ENCODE data around the gene CD52. TPM values are rescaled to one million over a fixed set of nuclear protein-coding genes. Genes with fewer than 3 reads are reported as not detected.
A peak's percentile ranks its signal among the peaks of the same experiment; 100 is the strongest.

CD52 gene
- total and polyA plus RNA-seq, 2 of the 4 experiments (the other 2 are of a cell fraction) = 1.6 TPM; not detected in 1

DNA sequence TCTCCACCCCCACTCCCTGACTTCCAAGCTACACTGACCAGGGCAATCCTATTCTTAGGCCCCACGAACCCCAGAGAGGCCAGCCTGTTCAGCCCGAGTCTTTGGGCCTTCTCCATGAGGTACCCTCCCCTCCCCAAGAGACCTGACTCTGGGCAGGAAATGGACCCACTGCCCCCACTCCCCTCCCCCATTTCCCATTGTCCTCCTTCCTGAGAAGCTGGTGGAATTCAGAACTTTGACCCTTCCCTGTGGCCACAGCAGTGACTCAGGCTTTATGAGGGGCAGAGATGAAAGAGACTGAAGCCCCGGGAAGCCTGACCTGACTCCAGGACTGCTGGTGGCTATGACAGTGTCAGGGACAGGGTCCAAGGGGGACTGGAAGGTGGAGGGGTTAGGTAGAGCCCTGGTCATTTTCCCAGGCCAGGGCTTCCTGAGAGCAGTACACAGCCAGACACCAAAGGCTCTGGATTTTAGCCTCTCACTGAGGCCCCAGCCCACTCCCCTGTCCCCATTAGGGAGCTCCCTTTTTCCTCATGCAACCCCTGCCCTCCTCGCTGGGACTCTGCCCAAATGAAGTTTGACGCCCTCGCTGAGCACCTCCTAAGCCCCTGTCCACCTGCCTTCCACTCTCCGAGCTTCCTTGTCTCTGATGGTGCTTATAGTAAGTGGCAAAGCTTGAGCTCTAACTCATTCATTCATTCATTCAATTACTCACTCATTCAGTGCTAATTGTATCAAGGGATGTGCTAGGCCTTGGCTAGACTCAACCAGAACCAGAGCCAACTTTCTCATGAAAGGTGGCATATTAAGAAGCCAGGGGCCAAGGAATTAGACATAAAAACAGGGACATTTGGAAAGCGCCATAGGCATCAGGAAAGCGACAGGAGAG, 33.2 kb downstream of the CD52 start:
- Histone ChIP-seq H3K4ac (ENCODE audit: low read depth, low read length) (peak overlapping the region; percentile 34), H2BK120ac (ENCODE audit: low read depth, low read length) (peak overlapping the region; percentile 13; the same call in 1 of the 2 replicates), H3K18ac (ENCODE audit: low read depth, low read length) (no peak overlapping the region), H3K9me3 (ENCODE audit: control insufficient read depth, insufficient read depth, low read length) (no peaks in the 10 kb centered on the region), H3K9ac (ENCODE audit: low read depth, low read length) (no peak overlapping the region), H3K56ac (ENCODE audit: extremely low read depth, insufficient read depth, low read length) (no peak overlapping the region), H4K5ac (ENCODE audit: low read depth, low read length) (no peak overlapping the region), H3K4me1 (ENCODE audit: control insufficient read depth, insufficient read depth, low read length) (peaks cover 9% of the 10 kb centered on the region), H2BK20ac (ENCODE audit: low read depth, low read length) (peak overlapping the region; percentile 3), H4K20me1 (ENCODE audit: insufficient read depth, low read length) (no peaks in the 10 kb centered on the region; the same call in 1 of the 2 replicates), H4K91ac (ENCODE audit: insufficient read depth, low read depth, low read length) (no peak overlapping the region), H2BK15ac (ENCODE audit: low read depth, low read length) (no peak overlapping the region; the same call in 2 of the 3 replicates), H2AK9ac (replicated peaks; ENCODE audit: low read depth, low read length, poor library complexity) (no peak overlapping the region), H3K27me3 (ENCODE audit: control insufficient read depth, insufficient read depth, low read length) (peaks cover 27% of the 10 kb centered on the region), H3K9me1 (ENCODE audit: insufficient read depth, low read length) (peaks cover 9% of the 10 kb centered on the region; the same call in 1 of the 2 replicates), H3K4me2 (ENCODE audit: low read depth, low read length) (no peak overlapping the region), H3K4me3 (ENCODE audit: insufficient read depth, low read depth, low read length) (no peak overlapping the region), H3K36me3 (ENCODE audit: control insufficient read depth, insufficient read depth, low read length) (no peaks in the 10 kb centered on the region), H3K79me1 (ENCODE audit: low read depth in 1 of 2, low read length in 2 of 2) (no peaks in the 10 kb centered on the region), H2AK5ac (ENCODE audit: low read depth, low read length) (no peak overlapping the region), H2AFZ (replicated peaks; ENCODE audit: low read length, poor library complexity) (no peak overlapping the region), H2BK5ac (ENCODE audit: low read depth, low read length, poor library complexity, severe bottlenecking) (no peak overlapping the region), H4K8ac (ENCODE audit: low read depth in 2 of 2, low read length in 2 of 2) (peak overlapping the region in 1 of 2 experiments; percentile 9; a peak in 1 of 4 replicates), H3K27ac (ENCODE audit: insufficient read depth, low read length) (no peak overlapping the region), H3K23ac (ENCODE audit: low read depth, low read length) (no peak overlapping the region), H3K14ac (replicated peaks; ENCODE audit: low read depth, low read length) (peak overlapping the region; percentile 66; the same call in 1 of the 2 replicates)
- in situ Hi-C loops (cut with MboI; ENCODE audit: low sequenced_read_pairs) = no loop called here
- dilution Hi-C loops (cut with HindIII; ENCODE audit: low sequenced_read_pairs, unreplicated experiment) = no loop called here
- intact Hi-C loops (cut with micrococcal nuclease) = no loop called here
- 93% methylated on average over 2 of the region's 9 CpGs; no CpG with 5 or more reads in 1 of the 2 experiments for WGBS, 2 experiments (ENCODE audit: extremely low coverage in 2 of 2, insufficient read length in 1 of 2)
- CTCF ChIA-PET = no interaction called here
- POLR2A ChIA-PET (ENCODE audit: unreplicated experiment) = no interaction called here
- peak; percentile 24 for DNase-seq
- BruUV-seq (replicated peaks) = no TSS peak
- ATAC-seq (ENCODE audit: low read depth) = no peak; the same call in 1 of the 2 replicates
- TF ChIP-seq MAFK (IDR thresholded peaks at IDR 0.05; ENCODE audit: low read depth, low read length) = no peak
- TF ChIP-seq SMC3 (IDR thresholded peaks at IDR 0.05; ENCODE audit: low read depth, low read length) = no peak
- no peak for TF ChIP-seq RFX5 (IDR thresholded peaks at IDR 0.05; ENCODE audit: low read depth, low read length)
- no peak for TF ChIP-seq FOS (IDR thresholded peaks at IDR 0.05; ENCODE audit: low read depth, low read length)
- no peak for TF ChIP-seq NFE2L2 (IDR thresholded peaks at IDR 0.05; ENCODE audit: low read depth, low read length)
- TF ChIP-seq POLR2A (IDR thresholded peaks at IDR 0.05; ENCODE audit: low read depth, low read length) = no peak
- TF ChIP-seq RAD21 (IDR thresholded peaks at IDR 0.05; ENCODE audit: low read length) = no peak
- no peak for TF ChIP-seq BHLHE40 (IDR thresholded peaks at IDR 0.05; ENCODE audit: low read depth, low read length)
- TF ChIP-seq ELK1 (IDR thresholded peaks at IDR 0.05; ENCODE audit: borderline replicate concordance, low read depth, low read length) = no peak
- no peak for TF ChIP-seq MAZ (IDR thresholded peaks at IDR 0.05; ENCODE audit: borderline replicate concordance, low read depth, low read length)
- TF ChIP-seq MXI1 (IDR thresholded peaks at IDR 0.05; ENCODE audit: borderline replicate concordance, low read depth, low read length) = no peak
- no peak for TF ChIP-seq CHD1 (IDR thresholded peaks at IDR 0.05; ENCODE audit: low read depth, low read length)
- TF ChIP-seq, protein P1, sequence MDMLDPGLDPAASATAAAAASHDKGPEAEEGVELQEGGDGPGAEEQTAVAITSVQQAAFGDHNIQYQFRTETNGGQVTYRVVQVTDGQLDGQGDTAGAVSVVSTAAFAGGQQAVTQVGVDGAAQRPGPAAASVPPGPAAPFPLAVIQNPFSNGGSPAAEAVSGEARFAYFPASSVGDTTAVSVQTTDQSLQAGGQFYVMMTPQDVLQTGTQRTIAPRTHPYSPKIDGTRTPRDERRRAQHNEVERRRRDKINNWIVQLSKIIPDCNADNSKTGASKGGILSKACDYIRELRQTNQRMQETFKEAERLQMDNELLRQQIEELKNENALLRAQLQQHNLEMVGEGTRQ (IDR thresholded peaks at IDR 0.05; ENCODE audit: low read depth, low read length) = no peak
- no peak for TF ChIP-seq CEBPB (IDR thresholded peaks at IDR 0.05; ENCODE audit: low read depth, low read length)
